B cell (primary cell): ENCODE results near the gene DCTN4.

Experiments
- EZH2 ChIP-seq: IDR thresholded peaks from 2 replicates; pipeline ENCODE4 v1.6.1; 2012; ENCODE audit warnings: borderline replicate concordance, low read depth, mild to moderate bottlenecking, moderate library complexity, low read length; ENCODE audit not compliant: insufficient read depth, poor library complexity, severe bottlenecking
- TF ChIP-seq, protein P1 (sequence below): fragments of 200-600 bp; IDR thresholded peaks from one replicate; pipeline ENCODE4 v1.8.0; 2022; ENCODE audit warnings: antibody characterized with exemption, mild to moderate bottlenecking

DNA sequence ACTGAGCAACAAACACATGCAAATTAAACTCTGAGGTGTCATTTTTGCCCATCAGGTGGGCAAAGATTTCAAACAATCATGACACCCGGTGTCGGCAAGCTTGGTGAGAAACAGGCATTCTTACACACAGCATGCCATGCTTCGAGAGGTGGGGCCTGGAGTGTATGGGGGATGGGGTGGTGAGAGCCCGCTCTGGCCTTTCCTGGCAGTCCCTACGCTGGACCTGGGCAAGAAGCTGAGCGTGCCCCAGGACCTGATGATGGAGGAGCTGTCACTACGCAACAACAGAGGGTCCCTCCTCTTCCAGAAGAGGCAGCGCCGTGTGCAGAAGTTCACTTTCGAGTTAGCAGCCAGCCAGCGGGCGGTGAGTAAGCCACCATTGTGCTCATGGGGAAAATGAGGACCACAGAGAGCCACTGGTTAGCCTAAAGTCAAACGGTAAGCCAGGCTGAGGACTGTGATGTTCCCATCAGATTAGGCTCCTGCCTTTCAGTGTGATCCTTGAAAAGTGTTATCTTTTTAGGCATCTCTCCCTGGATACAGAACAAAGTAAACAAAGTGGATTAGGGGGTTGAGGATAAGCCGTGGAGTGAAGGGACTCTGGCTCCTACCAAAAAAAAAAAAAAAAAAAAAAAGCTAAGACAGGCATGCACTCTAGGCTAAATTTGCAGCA is 88.4 kb downstream of the DCTN4 start:
- TF ChIP-seq, protein P1, sequence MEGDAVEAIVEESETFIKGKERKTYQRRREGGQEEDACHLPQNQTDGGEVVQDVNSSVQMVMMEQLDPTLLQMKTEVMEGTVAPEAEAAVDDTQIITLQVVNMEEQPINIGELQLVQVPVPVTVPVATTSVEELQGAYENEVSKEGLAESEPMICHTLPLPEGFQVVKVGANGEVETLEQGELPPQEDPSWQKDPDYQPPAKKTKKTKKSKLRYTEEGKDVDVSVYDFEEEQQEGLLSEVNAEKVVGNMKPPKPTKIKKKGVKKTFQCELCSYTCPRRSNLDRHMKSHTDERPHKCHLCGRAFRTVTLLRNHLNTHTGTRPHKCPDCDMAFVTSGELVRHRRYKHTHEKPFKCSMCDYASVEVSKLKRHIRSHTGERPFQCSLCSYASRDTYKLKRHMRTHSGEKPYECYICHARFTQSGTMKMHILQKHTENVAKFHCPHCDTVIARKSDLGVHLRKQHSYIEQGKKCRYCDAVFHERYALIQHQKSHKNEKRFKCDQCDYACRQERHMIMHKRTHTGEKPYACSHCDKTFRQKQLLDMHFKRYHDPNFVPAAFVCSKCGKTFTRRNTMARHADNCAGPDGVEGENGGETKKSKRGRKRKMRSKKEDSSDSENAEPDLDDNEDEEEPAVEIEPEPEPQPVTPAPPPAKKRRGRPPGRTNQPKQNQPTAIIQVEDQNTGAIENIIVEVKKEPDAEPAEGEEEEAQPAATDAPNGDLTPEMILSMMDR: no peak
- TF ChIP-seq EZH2: no peak
